Ascending aorta (tissue), 2 donors: Measurements from ENCODE around the gene SSC5D. TPM values are rescaled to one million over a fixed set of nuclear protein-coding genes. Genes with fewer than 3 reads are reported as not detected.

ENCODE experiments used
- DNase-seq, 2 donors: peaks; one replicate each; pipeline ENCODE4 v3.0.0-alpha.2; 2019; ENCODE audit warnings: low spot score in 2 of 2
- H3K27ac ChIP-seq, 2 donors: fragments of 200-600 bp; sonication (generic); one replicate each; pipeline ENCODE4 v1.5.1; 2016 to 2017; ENCODE audit warnings: mild to moderate bottlenecking in 1 of 2
- H3K27me3 ChIP-seq: fragments of 200-600 bp; sonication (generic); one replicate; pipeline ENCODE4 v1.5.1; 2017
- H3K36me3 ChIP-seq, 2 donors: fragments of 200-600 bp; sonication (generic); one replicate each; pipeline ENCODE4 v1.5.1; 2016
- H3K4me1 ChIP-seq, 2 donors: fragments of 200-600 bp; sonication (generic); one replicate each; pipeline ENCODE4 v1.5.1; 2016 to 2017; ENCODE audit warnings: mild to moderate bottlenecking in 1 of 2
- H3K4me3 ChIP-seq, 2 donors: fragments of 200-600 bp; sonication (generic); one replicate each; pipeline ENCODE4 v1.5.1; 2016 to 2017; ENCODE audit warnings: mild to moderate bottlenecking in 1 of 2
- H3K9me3 ChIP-seq, 2 donors: fragments of 200-600 bp; sonication (generic); one replicate each; pipeline ENCODE4 v1.5.1; 2016
- CTCF ChIP-seq, 3 experiments: fragments of 200-600 bp in 2 of 3; fragments of 450-650 bp in 1 of 3; sonication (generic) in 2 of 3; IDR thresholded peaks; one replicate each; pipeline ENCODE4 v1.5.1; 2016 to 2019; ENCODE audit warnings: antibody characterized with exemption in 3 of 3, mild to moderate bottlenecking in 1 of 3, moderate library complexity in 1 of 3
- intact Hi-C: fragments of 100-400 bp; cut with DNase I; formaldehyde crosslinking; loops from one replicate; pipeline ENCODE4 v1.15.1; 2023
- total RNA-seq: library from RNA; depleted of rRNA; stranded (reverse); fragments of >200 nt; gene quantifications from one replicate; pipeline ENCODE4 v1.1.0, GENCODE V29; 2016

Gene SSC5D
- total RNA-seq, 1 donor from 2014 or later = 22.4 TPM

GRCh38 chr19:55535173-55535964, 47.1 kb downstream of the SSC5D start:
- intact Hi-C loops = no loop called here
- DNase-seq = no peak
- Histone ChIP-seq H3K4me1 (no peaks in the 10 kb centered on the region), H3K9me3 (no peaks in the 10 kb centered on the region), H3K27me3 (no peaks in the 10 kb centered on the region), H3K36me3 (no peaks in the 10 kb centered on the region), H3K27ac (no peak overlapping the region), H3K4me3 (no peak overlapping the region)
- no peak for TF ChIP-seq CTCF (IDR thresholded peaks at IDR 0.05)

- Histone ChIP-seq H3K36me3 (no peaks in the 10 kb centered on the region), H3K4me1 (no peaks in the 10 kb centered on the region), H3K4me3 (no peak overlapping the region), H3K27ac (no peak overlapping the region), H3K27me3 (no peaks in the 10 kb centered on the region), H3K9me3 (no peaks in the 10 kb centered on the region)
- no peak for DNase-seq
- intact Hi-C loops = no loop called here
- no peak for TF ChIP-seq CTCF (IDR thresholded peaks at IDR 0.05)
These were observed 47.7 kb downstream of the SSC5D start for GRCh38 chr19:55535965-55536350.

GRCh38 chr19:55536366-55536765, 48.1 kb downstream of the SSC5D start:
- no peak overlapping the region for H3K4me3 ChIP-seq
- no peaks in the 10 kb centered on the region for H3K4me1 ChIP-seq
- no peak for TF ChIP-seq CTCF (IDR thresholded peaks at IDR 0.05)
- intact Hi-C loops = no loop called here
- H3K9me3 ChIP-seq = no peaks in the 10 kb centered on the region
- no peak overlapping the region for H3K27ac ChIP-seq
- no peaks in the 10 kb centered on the region for H3K27me3 ChIP-seq
- no peak for DNase-seq
- H3K36me3 ChIP-seq = no peaks in the 10 kb centered on the region

- no peak for TF ChIP-seq CTCF (IDR thresholded peaks at IDR 0.05)
- no peak for DNase-seq
- H3K27me3 ChIP-seq = no peaks in the 10 kb centered on the region
- intact Hi-C loops = no loop called here
- no peak within 1 kb of the TSS for H3K4me3 ChIP-seq
- H3K4me1 ChIP-seq = no peaks in the 10 kb centered on the region
- H3K9me3 ChIP-seq = no peaks in the 10 kb centered on the region
- H3K27ac ChIP-seq = no peak within 1 kb of the TSS
- H3K36me3 ChIP-seq = no peaks in the 10 kb centered on the region
These were observed 48.9 kb downstream of the SSC5D start, which contains the start of gene SBK2 for GRCh38 chr19:55536951-55537740. TSS of gene SBK2 (minus strand) at chr19:55537133. CDS start at chr19:55536294, 839 bp downstream.

GRCh38 chr19:55537741-55538111, 49.5 kb downstream of the SSC5D start:
- no peak overlapping the region for H3K27ac ChIP-seq
- no peaks in the 10 kb centered on the region for H3K4me1 ChIP-seq
- no peaks in the 10 kb centered on the region for H3K9me3 ChIP-seq
- H3K4me3 ChIP-seq = no peak overlapping the region
- no peaks in the 10 kb centered on the region for H3K36me3 ChIP-seq
- intact Hi-C loops = no loop called here
- TF ChIP-seq CTCF (IDR thresholded peaks at IDR 0.05) = no peak
- DNase-seq = no peak
- H3K27me3 ChIP-seq = no peaks in the 10 kb centered on the region
